Endometrial microvascular endothelial cells (primary cell): ENCODE measurements around the gene CBY2. TPM values are rescaled to one million over a fixed set of nuclear protein-coding genes. Genes with fewer than 3 reads are reported as not detected.

ENCODE experiments used
- in situ Hi-C: cut with HindIII; loops from 2 replicates; pipeline ENCODE4 v1.10.0; 2017; ENCODE audit warnings: low sequenced_read_pairs, low pct_unique_long_range_greater_than_20kb; ENCODE audit errors: inconsistent ontology term
- total RNA-seq: library from RNA; depleted of rRNA; stranded (reverse); fragments of >200 nt; gene quantifications from one replicate; pipeline ENCODE4 v1.2.3, GENCODE V29; 2015; ENCODE audit errors: inconsistent ontology term

CBY2 gene
- total RNA-seq, 1 donor from 2014 or later: not detected

- in situ Hi-C loops: no loop called here
These were observed 5.4 kb upstream of the CBY2 start for GRCh38 chr13:45696610-45697226.

- in situ Hi-C loops: no loop called here
These were observed 884 bp upstream of the CBY2 start for GRCh38 chr13:45700971-45701900.

GRCh38 chr13:45702869-45703391 is 810 bp downstream of the CBY2 start:
- in situ Hi-C loops: no loop called here

- in situ Hi-C loops: no loop called here
These were observed 2.2 kb downstream of the CBY2 start for GRCh38 chr13:45704211-45704739.

- in situ Hi-C loops: no loop called here
These were observed 3.0 kb downstream of the CBY2 start for GRCh38 chr13:45704854-45705695.

- in situ Hi-C loops: no loop called here
These were observed 3.8 kb downstream of the CBY2 start for GRCh38 chr13:45705918-45706317.

- in situ Hi-C loops: no loop called here
These were observed 5.5 kb downstream of the CBY2 start for GRCh38 chr13:45707516-45708100.

GRCh38 chr13:45711951-45712350 is 9.8 kb downstream of the CBY2 start:
- in situ Hi-C loops: no loop called here

- in situ Hi-C loops: no loop called here
These were observed 11.1 kb downstream of the CBY2 start for GRCh38 chr13:45713106-45713690.

GRCh38 chr13:45713721-45714120 is 11.6 kb downstream of the CBY2 start:
- in situ Hi-C loops: no loop called here

GRCh38 chr13:45714170-45714569 is 12.1 kb downstream of the CBY2 start:
- in situ Hi-C loops: no loop called here

GRCh38 chr13:45715351-45715750 is 13.2 kb downstream of the CBY2 start:
- in situ Hi-C loops: no loop called here

- in situ Hi-C loops: no loop called here
These were observed 15.2 kb downstream of the CBY2 start for GRCh38 chr13:45717349-45717748.

- in situ Hi-C loops: no loop called here
These were observed 15.9 kb downstream of the CBY2 start for GRCh38 chr13:45718063-45718462.

GRCh38 chr13:45718992-45719391 is 16.9 kb downstream of the CBY2 start:
- in situ Hi-C loops: no loop called here

GRCh38 chr13:45721203-45721731 is 19.1 kb downstream of the CBY2 start:
- in situ Hi-C loops: no loop called here

- in situ Hi-C loops: no loop called here
These were observed 21.7 kb downstream of the CBY2 start for GRCh38 chr13:45723798-45724197.

GRCh38 chr13:45728759-45729158 is 26.6 kb downstream of the CBY2 start:
- in situ Hi-C loops: no loop called here
